ENCODE data around the gene GLRX2.

GLRX2 gene

DNA sequence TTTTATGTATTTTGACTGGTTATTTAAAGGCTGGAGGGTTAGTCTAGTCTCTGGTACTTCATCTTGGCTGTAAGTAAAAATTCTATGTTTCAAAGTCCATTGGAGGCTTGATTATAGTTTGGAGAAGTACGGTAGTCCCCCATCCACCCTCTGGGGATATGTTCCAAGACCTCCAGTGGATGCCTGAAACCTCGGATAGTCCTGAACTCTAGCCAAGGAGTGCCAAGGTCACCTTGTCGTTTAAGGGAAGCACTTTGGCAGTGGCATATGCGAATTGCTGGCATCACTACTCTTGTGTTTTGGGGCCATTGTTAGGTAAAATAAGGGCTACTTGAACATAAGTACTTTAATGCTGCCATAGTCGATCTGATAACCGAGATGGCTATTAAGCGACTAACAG lies 35.0 kb upstream of the GLRX2 start:
- H3K4me3 ChIP-seq (ENCODE audit: low read depth, low read length, poor library complexity, severe bottlenecking), result no peak overlapping the region
- no peaks in the 10 kb centered on the region for H3K9me2 ChIP-seq (ENCODE audit: low read depth, low read length)
- 0 out of 2 replicates have a peak, but pooled peaks cover 9% of the 10 kb centered on the region for H3F3A ChIP-seq (ENCODE audit: insufficient read depth, low read length)
- H4K20me1 ChIP-seq (ENCODE audit: insufficient read depth, low read length), result no peaks in the 10 kb centered on the region
- no peak overlapping the region for H3K9ac ChIP-seq (ENCODE audit: low read length)
- no peaks in the 10 kb centered on the region for H3K4me1 ChIP-seq (ENCODE audit: insufficient read depth, low read length, severe bottlenecking)
- TF ChIP-seq EZH2 (IDR thresholded peaks at IDR 0.05; ENCODE audit: borderline replicate concordance, low read length), result no peak
- TF ChIP-seq, protein P1, sequence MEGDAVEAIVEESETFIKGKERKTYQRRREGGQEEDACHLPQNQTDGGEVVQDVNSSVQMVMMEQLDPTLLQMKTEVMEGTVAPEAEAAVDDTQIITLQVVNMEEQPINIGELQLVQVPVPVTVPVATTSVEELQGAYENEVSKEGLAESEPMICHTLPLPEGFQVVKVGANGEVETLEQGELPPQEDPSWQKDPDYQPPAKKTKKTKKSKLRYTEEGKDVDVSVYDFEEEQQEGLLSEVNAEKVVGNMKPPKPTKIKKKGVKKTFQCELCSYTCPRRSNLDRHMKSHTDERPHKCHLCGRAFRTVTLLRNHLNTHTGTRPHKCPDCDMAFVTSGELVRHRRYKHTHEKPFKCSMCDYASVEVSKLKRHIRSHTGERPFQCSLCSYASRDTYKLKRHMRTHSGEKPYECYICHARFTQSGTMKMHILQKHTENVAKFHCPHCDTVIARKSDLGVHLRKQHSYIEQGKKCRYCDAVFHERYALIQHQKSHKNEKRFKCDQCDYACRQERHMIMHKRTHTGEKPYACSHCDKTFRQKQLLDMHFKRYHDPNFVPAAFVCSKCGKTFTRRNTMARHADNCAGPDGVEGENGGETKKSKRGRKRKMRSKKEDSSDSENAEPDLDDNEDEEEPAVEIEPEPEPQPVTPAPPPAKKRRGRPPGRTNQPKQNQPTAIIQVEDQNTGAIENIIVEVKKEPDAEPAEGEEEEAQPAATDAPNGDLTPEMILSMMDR (IDR thresholded peaks at IDR 0.05; ENCODE audit: low read length), result no peak
- no peaks in the 10 kb centered on the region for H3K79me2 ChIP-seq (ENCODE audit: insufficient read depth, low read length)
- no peak overlapping the region for H2AFZ ChIP-seq (ENCODE audit: low read length)
- peaks cover 90% of the 10 kb centered on the region for H3K36me3 ChIP-seq (ENCODE audit: insufficient read depth, low read length)
- H3K9me3 ChIP-seq (ENCODE audit: low read length), result no peaks in the 10 kb centered on the region
- H3K27me3 ChIP-seq (ENCODE audit: insufficient read depth, low read length), result no peaks in the 10 kb centered on the region
- no peak overlapping the region for H3K27ac ChIP-seq (ENCODE audit: low read depth, low read length, poor library complexity, severe bottlenecking)
- H3K4me2 ChIP-seq (ENCODE audit: low read length), result no peak overlapping the region

DNA sequence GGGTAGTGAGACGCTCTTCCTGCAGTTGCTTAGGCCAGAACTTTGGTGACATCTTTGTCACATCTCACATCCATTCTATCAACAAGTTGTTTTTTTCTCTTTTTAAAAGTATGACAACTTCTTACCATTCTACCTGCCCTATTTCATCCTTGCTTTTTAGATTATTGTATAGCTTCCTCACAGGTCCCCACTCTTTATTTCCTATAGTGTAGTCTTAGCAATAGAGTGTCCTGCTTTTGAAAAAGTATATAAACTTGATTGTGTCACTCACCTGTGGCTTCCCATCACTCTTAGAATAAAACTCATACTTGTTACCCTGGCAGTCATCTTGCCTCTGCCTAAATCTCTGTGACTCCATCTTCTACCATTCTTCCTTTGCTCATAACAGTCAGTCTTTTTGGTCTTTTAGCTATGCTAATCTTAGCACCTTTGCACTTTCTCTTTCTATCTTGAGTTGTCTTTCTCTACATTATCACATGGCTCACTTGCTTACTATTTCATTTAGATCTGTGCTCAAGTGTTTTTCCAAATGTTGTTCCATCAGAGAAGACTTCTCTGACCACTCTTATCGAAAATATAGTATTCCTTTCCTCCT lies 26.1 kb upstream of the GLRX2 start:
- Histone ChIP-seq H3K4me1 (ENCODE audit: insufficient read depth, low read length, severe bottlenecking) (no peaks in the 10 kb centered on the region), H3F3A (ENCODE audit: insufficient read depth, low read length) (no peaks in the 10 kb centered on the region), H3K9ac (ENCODE audit: low read length) (no peak overlapping the region), H3K27ac (ENCODE audit: low read depth, low read length, poor library complexity, severe bottlenecking) (no peak overlapping the region), H3K9me2 (ENCODE audit: low read depth, low read length) (no peaks in the 10 kb centered on the region), H2AFZ (ENCODE audit: low read length) (no peak overlapping the region), H3K27me3 (ENCODE audit: insufficient read depth, low read length) (no peaks in the 10 kb centered on the region), H3K36me3 (ENCODE audit: insufficient read depth, low read length) (peaks cover 83% of the 10 kb centered on the region), H3K4me2 (ENCODE audit: low read length) (no peak overlapping the region), H3K9me3 (ENCODE audit: low read length) (no peaks in the 10 kb centered on the region), H3K4me3 (ENCODE audit: low read depth, low read length, poor library complexity, severe bottlenecking) (no peak overlapping the region), H3K79me2 (ENCODE audit: insufficient read depth, low read length) (peaks cover 22% of the 10 kb centered on the region), H4K20me1 (ENCODE audit: insufficient read depth, low read length) (no peaks in the 10 kb centered on the region)
- no peak for TF ChIP-seq EZH2 (IDR thresholded peaks at IDR 0.05; ENCODE audit: borderline replicate concordance, low read length)
- TF ChIP-seq, protein P1 (IDR thresholded peaks at IDR 0.05; ENCODE audit: low read length), result no peak

DNA sequence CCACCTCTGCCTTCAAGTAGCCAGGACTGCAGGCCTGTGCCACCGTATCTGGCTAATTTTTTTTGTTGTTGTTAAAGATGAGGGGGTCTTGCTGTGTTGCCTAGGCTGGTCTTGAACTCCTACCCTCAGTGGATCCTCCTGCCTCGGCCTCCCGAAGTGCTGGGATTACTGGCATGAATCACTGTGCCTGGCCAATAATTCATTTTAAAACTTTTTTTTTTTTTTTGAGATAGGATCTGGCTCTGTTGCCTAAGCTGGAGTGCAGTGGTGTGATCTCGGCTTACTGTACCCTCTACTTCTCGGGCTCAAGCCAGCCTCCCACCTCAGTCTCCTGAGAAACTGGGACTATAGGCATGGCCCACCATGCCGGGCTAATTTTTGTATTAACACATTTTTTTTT lies 20.2 kb upstream of the GLRX2 start:
- Histone ChIP-seq H3K27ac (ENCODE audit: low read depth, low read length, poor library complexity, severe bottlenecking) (no peak overlapping the region), H3K79me2 (ENCODE audit: insufficient read depth, low read length) (peaks cover 50% of the 10 kb centered on the region), H2AFZ (ENCODE audit: low read length) (no peak overlapping the region), H3K4me3 (ENCODE audit: low read depth, low read length, poor library complexity, severe bottlenecking) (no peak overlapping the region), H3K36me3 (ENCODE audit: insufficient read depth, low read length) (peaks cover 47% of the 10 kb centered on the region), H3K9ac (ENCODE audit: low read length) (no peak overlapping the region), H3K4me2 (ENCODE audit: low read length) (no peak overlapping the region), H3K4me1 (ENCODE audit: insufficient read depth, low read length, severe bottlenecking) (peaks cover 28% of the 10 kb centered on the region), H4K20me1 (ENCODE audit: insufficient read depth, low read length) (no peaks in the 10 kb centered on the region), H3K9me2 (ENCODE audit: low read depth, low read length) (no peaks in the 10 kb centered on the region), H3K27me3 (ENCODE audit: insufficient read depth, low read length) (no peaks in the 10 kb centered on the region), H3K9me3 (ENCODE audit: low read length) (no peaks in the 10 kb centered on the region), H3F3A (ENCODE audit: insufficient read depth, low read length) (no peaks in the 10 kb centered on the region)
- TF ChIP-seq, protein P1 (IDR thresholded peaks at IDR 0.05; ENCODE audit: low read length), result no peak
- no peak for TF ChIP-seq EZH2 (IDR thresholded peaks at IDR 0.05; ENCODE audit: borderline replicate concordance, low read length)

Measured in OCI-LY1 (cell line).